ENCODE data around the gene RAD51B. TPM values are rescaled to one million over a fixed set of nuclear protein-coding genes. Genes with fewer than 3 reads are reported as not detected.

RAD51B gene
- total and polyA plus RNA-seq, 2 of the 13 experiments (the other 11 are each of a cell fraction or from before 2014, with no cell fraction given): 7.0 to 9.5 TPM

DNA sequence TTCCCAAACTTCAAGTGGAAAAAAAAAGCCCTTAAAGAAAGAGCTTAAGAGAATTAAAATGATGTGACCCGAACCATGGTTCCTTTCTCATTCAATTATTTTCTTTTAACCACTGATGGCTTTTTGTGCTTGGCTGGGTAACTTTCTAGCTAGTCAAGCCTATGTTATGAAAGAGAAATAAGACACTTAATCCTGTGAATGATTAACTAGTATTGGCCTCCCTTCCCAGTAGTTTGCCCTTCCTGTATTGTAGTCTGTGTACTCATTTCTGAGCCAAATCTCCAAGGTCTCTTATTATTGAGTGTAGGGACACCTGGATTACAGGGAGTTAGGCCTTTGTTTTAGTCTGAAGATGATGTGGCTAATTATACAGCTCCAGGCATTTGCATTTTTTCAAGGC, 353.0 kb downstream of the RAD51B start (continued):
- TF ChIP-seq, protein P1, sequence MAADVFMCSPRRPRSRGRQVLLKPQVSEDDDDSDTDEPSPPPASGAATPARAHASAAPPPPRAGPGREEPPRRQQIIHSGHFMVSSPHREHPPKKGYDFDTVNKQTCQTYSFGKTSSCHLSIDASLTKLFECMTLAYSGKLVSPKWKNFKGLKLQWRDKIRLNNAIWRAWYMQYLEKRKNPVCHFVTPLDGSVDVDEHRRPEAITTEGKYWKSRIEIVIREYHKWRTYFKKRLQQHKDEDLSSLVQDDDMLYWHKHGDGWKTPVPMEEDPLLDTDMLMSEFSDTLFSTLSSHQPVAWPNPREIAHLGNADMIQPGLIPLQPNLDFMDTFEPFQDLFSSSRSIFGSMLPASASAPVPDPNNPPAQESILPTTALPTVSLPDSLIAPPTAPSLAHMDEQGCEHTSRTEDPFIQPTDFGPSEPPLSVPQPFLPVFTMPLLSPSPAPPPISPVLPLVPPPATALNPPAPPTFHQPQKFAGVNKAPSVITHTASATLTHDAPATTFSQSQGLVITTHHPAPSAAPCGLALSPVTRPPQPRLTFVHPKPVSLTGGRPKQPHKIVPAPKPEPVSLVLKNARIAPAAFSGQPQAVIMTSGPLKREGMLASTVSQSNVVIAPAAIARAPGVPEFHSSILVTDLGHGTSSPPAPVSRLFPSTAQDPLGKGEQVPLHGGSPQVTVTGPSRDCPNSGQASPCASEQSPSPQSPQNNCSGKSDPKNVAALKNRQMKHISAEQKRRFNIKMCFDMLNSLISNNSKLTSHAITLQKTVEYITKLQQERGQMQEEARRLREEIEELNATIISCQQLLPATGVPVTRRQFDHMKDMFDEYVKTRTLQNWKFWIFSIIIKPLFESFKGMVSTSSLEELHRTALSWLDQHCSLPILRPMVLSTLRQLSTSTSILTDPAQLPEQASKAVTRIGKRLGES (CRISPR knock-in tag; IDR thresholded peaks at IDR 0.05; ENCODE audit: borderline replicate concordance): no peak
- no peak for TF ChIP-seq SOX6 (IDR thresholded peaks at IDR 0.05)
- peak; percentile 86 for TF ChIP-seq SOX6 (CRISPR knock-in tag; IDR thresholded peaks at IDR 0.05)
- no peak for TF ChIP-seq KLF15 (CRISPR knock-in tag; IDR thresholded peaks at IDR 0.05; ENCODE audit: borderline replicate concordance)
- TF ChIP-seq, protein P2, sequence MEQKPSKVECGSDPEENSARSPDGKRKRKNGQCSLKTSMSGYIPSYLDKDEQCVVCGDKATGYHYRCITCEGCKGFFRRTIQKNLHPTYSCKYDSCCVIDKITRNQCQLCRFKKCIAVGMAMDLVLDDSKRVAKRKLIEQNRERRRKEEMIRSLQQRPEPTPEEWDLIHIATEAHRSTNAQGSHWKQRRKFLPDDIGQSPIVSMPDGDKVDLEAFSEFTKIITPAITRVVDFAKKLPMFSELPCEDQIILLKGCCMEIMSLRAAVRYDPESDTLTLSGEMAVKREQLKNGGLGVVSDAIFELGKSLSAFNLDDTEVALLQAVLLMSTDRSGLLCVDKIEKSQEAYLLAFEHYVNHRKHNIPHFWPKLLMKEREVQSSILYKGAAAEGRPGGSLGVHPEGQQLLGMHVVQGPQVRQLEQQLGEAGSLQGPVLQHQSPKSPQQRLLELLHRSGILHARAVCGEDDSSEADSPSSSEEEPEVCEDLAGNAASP (CRISPR knock-in tag; IDR thresholded peaks at IDR 0.05; ENCODE audit: borderline replicate concordance): peak; percentile 39; the same call in 1 of the 2 replicates
- TF ChIP-seq, protein P3, sequence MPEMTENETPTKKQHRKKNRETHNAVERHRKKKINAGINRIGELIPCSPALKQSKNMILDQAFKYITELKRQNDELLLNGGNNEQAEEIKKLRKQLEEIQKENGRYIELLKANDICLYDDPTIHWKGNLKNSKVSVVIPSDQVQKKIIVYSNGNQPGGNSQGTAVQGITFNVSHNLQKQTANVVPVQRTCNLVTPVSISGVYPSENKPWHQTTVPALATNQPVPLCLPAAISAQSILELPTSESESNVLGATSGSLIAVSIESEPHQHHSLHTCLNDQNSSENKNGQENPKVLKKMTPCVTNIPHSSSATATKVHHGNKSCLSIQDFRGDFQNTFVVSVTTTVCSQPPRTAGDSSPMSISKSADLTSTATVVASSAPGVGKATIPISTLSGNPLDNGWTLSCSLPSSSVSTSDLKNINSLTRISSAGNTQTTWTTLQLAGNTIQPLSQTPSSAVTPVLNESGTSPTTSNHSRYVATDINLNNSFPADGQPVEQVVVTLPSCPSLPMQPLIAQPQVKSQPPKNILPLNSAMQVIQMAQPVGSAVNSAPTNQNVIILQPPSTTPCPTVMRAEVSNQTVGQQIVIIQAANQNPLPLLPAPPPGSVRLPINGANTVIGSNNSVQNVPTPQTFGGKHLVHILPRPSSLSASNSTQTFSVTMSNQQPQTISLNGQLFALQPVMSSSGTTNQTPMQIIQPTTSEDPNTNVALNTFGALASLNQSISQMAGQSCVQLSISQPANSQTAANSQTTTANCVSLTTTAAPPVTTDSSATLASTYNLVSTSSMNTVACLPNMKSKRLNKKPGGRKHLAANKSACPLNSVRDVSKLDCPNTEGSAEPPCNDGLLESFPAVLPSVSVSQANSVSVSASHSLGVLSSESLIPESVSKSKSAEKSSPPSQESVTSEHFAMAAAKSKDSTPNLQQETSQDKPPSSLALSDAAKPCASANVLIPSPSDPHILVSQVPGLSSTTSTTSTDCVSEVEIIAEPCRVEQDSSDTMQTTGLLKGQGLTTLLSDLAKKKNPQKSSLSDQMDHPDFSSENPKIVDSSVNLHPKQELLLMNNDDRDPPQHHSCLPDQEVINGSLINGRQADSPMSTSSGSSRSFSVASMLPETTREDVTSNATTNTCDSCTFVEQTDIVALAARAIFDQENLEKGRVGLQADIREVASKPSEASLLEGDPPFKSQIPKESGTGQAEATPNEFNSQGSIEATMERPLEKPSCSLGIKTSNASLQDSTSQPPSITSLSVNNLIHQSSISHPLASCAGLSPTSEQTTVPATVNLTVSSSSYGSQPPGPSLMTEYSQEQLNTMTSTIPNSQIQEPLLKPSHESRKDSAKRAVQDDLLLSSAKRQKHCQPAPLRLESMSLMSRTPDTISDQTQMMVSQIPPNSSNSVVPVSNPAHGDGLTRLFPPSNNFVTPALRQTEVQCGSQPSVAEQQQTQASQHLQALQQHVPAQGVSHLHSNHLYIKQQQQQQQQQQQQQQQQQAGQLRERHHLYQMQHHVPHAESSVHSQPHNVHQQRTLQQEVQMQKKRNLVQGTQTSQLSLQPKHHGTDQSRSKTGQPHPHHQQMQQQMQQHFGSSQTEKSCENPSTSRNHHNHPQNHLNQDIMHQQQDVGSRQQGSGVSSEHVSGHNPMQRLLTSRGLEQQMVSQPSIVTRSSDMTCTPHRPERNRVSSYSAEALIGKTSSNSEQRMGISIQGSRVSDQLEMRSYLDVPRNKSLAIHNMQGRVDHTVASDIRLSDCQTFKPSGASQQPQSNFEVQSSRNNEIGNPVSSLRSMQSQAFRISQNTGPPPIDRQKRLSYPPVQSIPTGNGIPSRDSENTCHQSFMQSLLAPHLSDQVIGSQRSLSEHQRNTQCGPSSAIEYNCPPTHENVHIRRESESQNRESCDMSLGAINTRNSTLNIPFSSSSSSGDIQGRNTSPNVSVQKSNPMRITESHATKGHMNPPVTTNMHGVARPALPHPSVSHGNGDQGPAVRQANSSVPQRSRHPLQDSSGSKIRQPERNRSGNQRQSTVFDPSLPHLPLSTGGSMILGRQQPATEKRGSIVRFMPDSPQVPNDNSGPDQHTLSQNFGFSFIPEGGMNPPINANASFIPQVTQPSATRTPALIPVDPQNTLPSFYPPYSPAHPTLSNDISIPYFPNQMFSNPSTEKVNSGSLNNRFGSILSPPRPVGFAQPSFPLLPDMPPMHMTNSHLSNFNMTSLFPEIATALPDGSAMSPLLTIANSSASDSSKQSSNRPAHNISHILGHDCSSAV (CRISPR knock-in tag; IDR thresholded peaks at IDR 0.05; ENCODE audit: borderline replicate concordance): no peak
- TF ChIP-seq HNF4A (CRISPR knock-in tag; IDR thresholded peaks at IDR 0.05): peak; percentile 48
- TF ChIP-seq KAT2B (IDR thresholded peaks at IDR 0.05; ENCODE audit: borderline replicate concordance, low read depth, low read length): no peak
- peak; percentile 49; the same call in 1 of the 2 replicates for TF ChIP-seq KDM6A (CRISPR knock-in tag; IDR thresholded peaks at IDR 0.05; ENCODE audit: low read depth)
- TF ChIP-seq IRF2 (CRISPR knock-in tag; IDR thresholded peaks at IDR 0.05): peak; percentile 31; the same call in 1 of the 2 replicates
- TF ChIP-seq RARA (CRISPR knock-in tag; IDR thresholded peaks at IDR 0.05): peak; percentile 78
- no peak for TF ChIP-seq ZNF263 (CRISPR knock-in tag; IDR thresholded peaks at IDR 0.05)
- no peak for TF ChIP-seq ZNF343 (CRISPR knock-in tag; IDR thresholded peaks at IDR 0.05)
- peak; percentile 67 for TF ChIP-seq SIX1 (CRISPR knock-in tag; IDR thresholded peaks at IDR 0.05; ENCODE audit: borderline replicate concordance)
- peak in 1 of 2 experiments; percentile 79; a peak in 2 of 4 replicates for TF ChIP-seq EP300 (IDR thresholded peaks at IDR 0.05; ENCODE audit: low read depth in 2 of 2, low read length in 2 of 2)
- no peak for TF ChIP-seq EP300 (CRISPR knock-in tag; IDR thresholded peaks at IDR 0.05; ENCODE audit: borderline replicate concordance)
- TF ChIP-seq ZNF883 (CRISPR knock-in tag; IDR thresholded peaks at IDR 0.05; ENCODE audit: not compliant biosample characterization): no peak

Measured in HepG2 (cell line).